ENCODE data around the gene SH2B2.

Gene SH2B2

DNA sequence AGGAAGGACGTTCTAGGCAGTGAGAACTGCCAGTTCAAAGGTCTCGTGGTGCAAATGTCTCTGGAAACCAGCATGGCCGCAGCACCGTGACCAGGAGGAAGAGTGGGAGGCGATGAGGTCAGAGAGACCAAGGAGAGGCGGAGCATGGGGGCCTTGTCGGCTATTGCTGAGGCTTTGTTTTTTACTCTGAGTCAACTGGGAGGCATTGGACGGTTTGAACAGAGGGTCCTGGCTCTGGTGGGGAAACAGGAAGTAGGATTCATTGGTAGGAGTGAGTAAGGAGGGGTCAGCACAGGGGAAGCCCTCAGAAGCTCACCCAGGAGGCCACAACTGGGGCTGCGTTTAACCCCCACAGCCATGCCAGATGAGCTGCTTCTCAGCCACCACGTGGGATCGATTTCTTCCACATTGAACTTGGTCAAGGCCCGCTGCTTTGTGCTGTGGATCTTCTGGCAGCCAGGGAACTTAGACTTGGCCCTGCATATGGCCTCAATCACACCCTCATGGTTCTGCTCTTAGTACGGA is 22.2 kb upstream of the SH2B2 start:
- DNase-seq (ENCODE audit: low spot score): peak; percentile 74
- TF ChIP-seq, protein P1, sequence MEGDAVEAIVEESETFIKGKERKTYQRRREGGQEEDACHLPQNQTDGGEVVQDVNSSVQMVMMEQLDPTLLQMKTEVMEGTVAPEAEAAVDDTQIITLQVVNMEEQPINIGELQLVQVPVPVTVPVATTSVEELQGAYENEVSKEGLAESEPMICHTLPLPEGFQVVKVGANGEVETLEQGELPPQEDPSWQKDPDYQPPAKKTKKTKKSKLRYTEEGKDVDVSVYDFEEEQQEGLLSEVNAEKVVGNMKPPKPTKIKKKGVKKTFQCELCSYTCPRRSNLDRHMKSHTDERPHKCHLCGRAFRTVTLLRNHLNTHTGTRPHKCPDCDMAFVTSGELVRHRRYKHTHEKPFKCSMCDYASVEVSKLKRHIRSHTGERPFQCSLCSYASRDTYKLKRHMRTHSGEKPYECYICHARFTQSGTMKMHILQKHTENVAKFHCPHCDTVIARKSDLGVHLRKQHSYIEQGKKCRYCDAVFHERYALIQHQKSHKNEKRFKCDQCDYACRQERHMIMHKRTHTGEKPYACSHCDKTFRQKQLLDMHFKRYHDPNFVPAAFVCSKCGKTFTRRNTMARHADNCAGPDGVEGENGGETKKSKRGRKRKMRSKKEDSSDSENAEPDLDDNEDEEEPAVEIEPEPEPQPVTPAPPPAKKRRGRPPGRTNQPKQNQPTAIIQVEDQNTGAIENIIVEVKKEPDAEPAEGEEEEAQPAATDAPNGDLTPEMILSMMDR (IDR thresholded peaks at IDR 0.05; ENCODE audit: extremely low read depth, insufficient read depth, missing control alignments): no peak
- in situ Hi-C loops (cut with MboI; ENCODE audit: low pct_unique_long_range_greater_than_20kb, low sequenced_read_pairs, unreplicated experiment): loop anchor here (10.0 kb wide), 1 partner anchor 720 kb away; no protein-coding TSS in a partner anchor

DNA sequence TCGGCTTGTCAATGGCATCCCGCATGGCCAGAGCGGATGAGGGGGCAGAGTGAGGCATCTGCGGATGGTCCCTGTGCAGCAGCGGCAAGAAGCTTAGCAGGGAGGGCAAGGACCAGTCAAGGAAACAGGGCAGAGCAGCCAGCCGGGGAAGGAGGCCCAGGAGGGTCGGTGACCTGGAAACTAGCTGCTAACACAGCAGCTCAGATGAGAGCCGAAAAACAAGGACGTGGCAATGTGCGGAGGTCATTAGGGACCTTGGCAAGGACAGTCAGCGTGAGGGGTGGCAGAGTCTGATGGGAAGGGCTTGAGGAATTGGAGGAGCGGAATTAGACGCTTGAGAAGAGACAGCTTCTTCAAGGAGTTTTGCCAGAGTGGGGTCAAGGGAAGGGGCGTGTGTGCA is 20.1 kb upstream of the SH2B2 start:
- DNase-seq (ENCODE audit: low spot score): no peak
- TF ChIP-seq, protein P1 (IDR thresholded peaks at IDR 0.05; ENCODE audit: extremely low read depth, insufficient read depth, missing control alignments): no peak
- in situ Hi-C loops (cut with MboI; ENCODE audit: low pct_unique_long_range_greater_than_20kb, low sequenced_read_pairs, unreplicated experiment): loop anchor here (10.0 kb wide), 1 partner anchor 722 kb away; no protein-coding TSS in a partner anchor

DNA sequence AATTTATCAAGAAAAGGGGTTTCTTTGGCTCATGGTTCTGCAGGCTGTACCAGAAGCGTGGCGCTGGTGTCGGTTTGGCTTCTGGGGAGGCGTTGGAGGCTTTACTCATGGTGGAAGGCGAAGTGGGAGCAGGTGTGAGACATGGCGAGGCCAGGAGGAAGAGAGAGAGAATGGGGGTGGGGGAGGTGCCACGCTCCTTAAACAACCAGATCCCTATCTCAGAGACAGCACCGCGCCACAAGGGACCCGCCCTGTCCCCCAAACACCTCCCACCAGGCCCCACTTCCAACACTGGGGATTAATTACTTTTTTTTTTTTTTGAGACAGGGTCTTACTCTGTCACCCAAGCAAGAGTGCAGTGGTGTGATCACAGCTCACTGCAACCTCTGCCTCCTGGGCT is 18.0 kb upstream of the SH2B2 start:
- TF ChIP-seq, protein P1 (IDR thresholded peaks at IDR 0.05; ENCODE audit: extremely low read depth, insufficient read depth, missing control alignments): no peak
- in situ Hi-C loops (cut with MboI; ENCODE audit: low pct_unique_long_range_greater_than_20kb, low sequenced_read_pairs, unreplicated experiment): loop anchor here (10.0 kb wide), 1 partner anchor 724 kb away; no protein-coding TSS in a partner anchor
- DNase-seq (ENCODE audit: low spot score): no peak

DNA sequence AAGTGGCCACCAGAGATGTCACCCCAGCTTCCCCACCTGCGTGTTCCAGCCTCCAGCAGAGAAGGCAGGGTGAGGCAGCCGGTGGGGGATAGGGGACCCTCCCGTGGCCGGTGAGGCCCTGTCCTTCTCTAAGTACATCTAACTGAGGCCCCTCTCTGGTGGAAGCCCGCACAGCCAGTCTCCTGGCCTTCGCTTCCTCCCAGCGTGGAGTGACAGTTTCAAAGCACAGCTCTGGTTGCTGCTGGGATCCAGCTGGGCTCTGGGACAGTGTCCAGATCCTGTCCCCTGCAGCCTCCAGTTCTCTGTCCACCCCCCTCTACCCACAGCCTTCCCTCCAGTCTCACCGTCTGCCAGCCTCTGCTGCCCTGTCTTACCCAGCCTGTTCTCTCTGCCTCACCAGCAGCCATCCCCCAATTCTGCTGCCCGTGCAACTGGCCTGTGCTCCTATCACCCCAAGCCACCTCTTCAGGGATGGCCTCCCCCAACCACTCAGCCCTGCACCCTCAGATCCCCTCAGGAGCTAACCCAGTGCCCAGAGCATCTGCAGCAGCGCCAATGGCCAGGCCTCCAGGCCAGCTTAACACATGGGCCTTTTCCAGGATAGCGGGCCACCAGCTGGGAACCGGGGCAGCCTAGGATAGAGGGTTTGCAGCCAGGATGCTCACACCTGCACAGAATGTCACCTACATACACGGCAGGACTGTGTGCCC is 16.3 kb upstream of the SH2B2 start:
- TF ChIP-seq, protein P1 (IDR thresholded peaks at IDR 0.05; ENCODE audit: extremely low read depth, insufficient read depth, missing control alignments): no peak
- in situ Hi-C loops (cut with MboI; ENCODE audit: low pct_unique_long_range_greater_than_20kb, low sequenced_read_pairs, unreplicated experiment): no loop called here
- DNase-seq (ENCODE audit: low spot score): no peak

DNA sequence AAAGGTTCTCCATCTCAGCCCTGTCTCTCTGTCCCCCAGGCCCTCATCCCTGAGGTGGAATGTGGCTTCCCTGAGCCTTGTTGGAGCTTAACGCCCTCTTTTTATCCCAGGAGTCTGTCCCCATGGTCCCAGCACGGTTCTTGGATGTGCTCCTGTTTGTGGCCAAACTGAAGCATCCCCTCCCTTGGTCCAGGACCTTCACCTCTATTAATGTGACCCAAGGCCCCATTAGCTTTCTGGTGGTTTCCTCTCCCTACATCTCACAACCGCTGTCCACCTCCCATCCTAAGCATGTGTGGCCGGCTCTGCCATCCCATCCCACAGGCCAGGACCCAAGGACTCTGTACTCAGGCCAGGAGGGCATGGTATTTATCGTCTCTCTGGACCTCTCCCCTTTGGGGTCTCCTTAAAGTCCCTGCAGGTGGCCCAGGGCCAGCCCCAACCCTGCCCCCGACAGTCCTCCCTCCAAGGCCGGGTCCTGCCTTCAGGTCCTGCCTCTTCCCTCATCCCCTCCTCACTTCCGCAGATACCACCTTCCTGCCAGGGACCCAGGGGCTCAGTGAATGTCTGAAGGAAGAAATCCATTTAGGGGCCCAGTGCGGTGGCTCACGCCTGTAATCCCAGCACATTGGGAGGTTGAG is 15.4 kb upstream of the SH2B2 start:
- DNase-seq (ENCODE audit: low spot score): no peak
- TF ChIP-seq, protein P1 (IDR thresholded peaks at IDR 0.05; ENCODE audit: extremely low read depth, insufficient read depth, missing control alignments): no peak
- in situ Hi-C loops (cut with MboI; ENCODE audit: low pct_unique_long_range_greater_than_20kb, low sequenced_read_pairs, unreplicated experiment): no loop called here

DNA sequence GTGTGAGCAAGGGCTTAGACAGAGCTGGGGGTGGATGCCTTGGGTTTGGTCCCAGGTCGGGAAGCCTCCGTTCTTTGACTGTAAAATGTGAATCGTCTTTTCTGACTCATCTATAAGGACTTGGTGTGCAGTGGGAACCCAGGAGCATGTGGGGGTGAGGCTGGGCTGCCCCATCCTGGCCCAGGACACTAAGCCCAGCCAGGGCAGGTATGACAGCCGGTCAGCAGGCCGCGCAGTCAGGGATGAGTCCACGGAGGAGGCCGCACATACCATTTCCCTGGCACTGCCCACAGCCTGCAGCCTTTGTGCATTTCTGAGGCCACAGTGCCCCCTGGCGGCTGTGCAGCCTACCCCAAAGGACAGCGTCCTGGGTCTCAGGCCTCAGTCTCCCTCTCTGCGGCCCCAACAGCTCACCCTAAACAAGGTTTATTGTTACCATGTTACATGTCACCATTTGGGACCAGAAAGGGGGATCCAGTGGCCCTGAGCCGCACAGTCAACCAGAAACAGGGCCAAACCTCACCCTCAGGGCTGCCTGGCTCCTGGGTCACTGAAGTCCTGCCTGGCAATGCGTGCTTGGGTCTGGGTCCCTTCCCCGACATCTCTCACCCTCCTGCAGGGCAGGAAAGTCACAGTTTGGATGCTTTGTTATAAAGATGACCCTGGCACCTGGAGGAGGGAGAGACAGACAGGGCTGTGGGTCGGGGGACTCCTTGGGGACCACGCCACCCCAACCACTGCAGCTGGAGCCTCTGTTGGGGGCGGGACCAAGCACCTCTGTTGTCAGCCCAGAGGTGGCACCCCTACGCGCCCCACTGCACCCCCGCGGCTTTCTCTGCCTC is 14.4 kb upstream of the SH2B2 start:
- TF ChIP-seq, protein P1 (IDR thresholded peaks at IDR 0.05; ENCODE audit: extremely low read depth, insufficient read depth, missing control alignments): peak; percentile 95
- in situ Hi-C loops (cut with MboI; ENCODE audit: low pct_unique_long_range_greater_than_20kb, low sequenced_read_pairs, unreplicated experiment): no loop called here
- DNase-seq (ENCODE audit: low spot score): peak; percentile 86

Data from GM13977 (cell line).